ENCODE results near the gene CTXND1.

DNA sequence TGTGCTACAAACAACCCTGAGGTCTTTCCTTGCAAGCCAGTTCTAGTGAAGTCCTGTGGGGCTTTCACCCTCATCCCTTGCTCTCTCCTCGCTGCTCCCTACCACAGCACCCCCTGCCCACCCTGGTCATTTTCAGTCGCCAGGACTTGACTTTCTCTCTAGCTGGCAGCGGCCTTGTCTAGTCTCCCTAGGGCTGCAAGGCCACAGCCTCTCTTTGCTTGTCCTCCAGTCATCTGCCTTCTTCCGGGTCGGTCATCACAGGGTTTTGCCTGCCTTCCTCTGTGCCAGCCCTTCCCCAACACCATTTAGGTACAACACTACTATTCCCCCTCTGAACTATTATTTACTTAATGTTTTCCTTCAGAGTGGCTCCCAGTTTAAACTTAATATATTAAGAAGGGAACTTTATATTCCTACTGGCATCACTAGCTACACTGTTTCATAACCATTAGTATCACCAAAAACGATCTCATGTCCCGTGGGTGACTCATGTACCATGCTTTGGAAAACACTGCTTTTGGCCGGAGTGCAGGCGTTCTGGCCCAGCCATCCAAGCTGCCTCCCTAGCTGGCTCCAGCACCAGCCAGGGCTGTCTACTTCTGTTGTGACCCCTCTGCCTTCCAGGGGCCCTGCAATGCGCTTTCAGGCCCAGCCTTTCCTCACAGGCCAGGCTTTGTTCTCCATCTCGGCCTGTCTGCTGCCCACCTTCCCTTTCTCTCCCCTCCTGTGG, 77.8 kb downstream of the CTXND1 start:
- TF ChIP-seq, protein P1, sequence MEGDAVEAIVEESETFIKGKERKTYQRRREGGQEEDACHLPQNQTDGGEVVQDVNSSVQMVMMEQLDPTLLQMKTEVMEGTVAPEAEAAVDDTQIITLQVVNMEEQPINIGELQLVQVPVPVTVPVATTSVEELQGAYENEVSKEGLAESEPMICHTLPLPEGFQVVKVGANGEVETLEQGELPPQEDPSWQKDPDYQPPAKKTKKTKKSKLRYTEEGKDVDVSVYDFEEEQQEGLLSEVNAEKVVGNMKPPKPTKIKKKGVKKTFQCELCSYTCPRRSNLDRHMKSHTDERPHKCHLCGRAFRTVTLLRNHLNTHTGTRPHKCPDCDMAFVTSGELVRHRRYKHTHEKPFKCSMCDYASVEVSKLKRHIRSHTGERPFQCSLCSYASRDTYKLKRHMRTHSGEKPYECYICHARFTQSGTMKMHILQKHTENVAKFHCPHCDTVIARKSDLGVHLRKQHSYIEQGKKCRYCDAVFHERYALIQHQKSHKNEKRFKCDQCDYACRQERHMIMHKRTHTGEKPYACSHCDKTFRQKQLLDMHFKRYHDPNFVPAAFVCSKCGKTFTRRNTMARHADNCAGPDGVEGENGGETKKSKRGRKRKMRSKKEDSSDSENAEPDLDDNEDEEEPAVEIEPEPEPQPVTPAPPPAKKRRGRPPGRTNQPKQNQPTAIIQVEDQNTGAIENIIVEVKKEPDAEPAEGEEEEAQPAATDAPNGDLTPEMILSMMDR (conservative IDR thresholded peaks at IDR 0.05; ENCODE audit: low read depth, low read length) = no peak
- TF ChIP-seq CHD1 (IDR thresholded peaks at IDR 0.05; ENCODE audit: low read depth, low read length) = no peak
- TF ChIP-seq SMC3 (IDR thresholded peaks at IDR 0.05; ENCODE audit: low read depth, low read length) = no peak
- TF ChIP-seq POLR2A (IDR thresholded peaks at IDR 0.05; ENCODE audit: low read depth, low read length) = no peak
- TF ChIP-seq, protein P2, sequence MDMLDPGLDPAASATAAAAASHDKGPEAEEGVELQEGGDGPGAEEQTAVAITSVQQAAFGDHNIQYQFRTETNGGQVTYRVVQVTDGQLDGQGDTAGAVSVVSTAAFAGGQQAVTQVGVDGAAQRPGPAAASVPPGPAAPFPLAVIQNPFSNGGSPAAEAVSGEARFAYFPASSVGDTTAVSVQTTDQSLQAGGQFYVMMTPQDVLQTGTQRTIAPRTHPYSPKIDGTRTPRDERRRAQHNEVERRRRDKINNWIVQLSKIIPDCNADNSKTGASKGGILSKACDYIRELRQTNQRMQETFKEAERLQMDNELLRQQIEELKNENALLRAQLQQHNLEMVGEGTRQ (IDR thresholded peaks at IDR 0.05; ENCODE audit: low read depth, low read length) = no peak
- TF ChIP-seq CEBPB (IDR thresholded peaks at IDR 0.05; ENCODE audit: low read depth, low read length) = no peak
- TF ChIP-seq, protein P3, sequence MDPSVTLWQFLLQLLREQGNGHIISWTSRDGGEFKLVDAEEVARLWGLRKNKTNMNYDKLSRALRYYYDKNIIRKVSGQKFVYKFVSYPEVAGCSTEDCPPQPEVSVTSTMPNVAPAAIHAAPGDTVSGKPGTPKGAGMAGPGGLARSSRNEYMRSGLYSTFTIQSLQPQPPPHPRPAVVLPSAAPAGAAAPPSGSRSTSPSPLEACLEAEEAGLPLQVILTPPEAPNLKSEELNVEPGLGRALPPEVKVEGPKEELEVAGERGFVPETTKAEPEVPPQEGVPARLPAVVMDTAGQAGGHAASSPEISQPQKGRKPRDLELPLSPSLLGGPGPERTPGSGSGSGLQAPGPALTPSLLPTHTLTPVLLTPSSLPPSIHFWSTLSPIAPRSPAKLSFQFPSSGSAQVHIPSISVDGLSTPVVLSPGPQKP (IDR thresholded peaks at IDR 0.05; ENCODE audit: borderline replicate concordance, low read depth, low read length) = no peak
- TF ChIP-seq MXI1 (IDR thresholded peaks at IDR 0.05; ENCODE audit: borderline replicate concordance, low read depth, low read length) = peak; percentile 63; the same call in 1 of the 2 replicates
- no peak for TF ChIP-seq RAD21 (IDR thresholded peaks at IDR 0.05; ENCODE audit: low read length)
- TF ChIP-seq FOS (IDR thresholded peaks at IDR 0.05; ENCODE audit: low read depth, low read length) = peak; percentile 66
- TF ChIP-seq MAZ (IDR thresholded peaks at IDR 0.05; ENCODE audit: borderline replicate concordance, low read depth, low read length) = no peak
- no peak for TF ChIP-seq RFX5 (IDR thresholded peaks at IDR 0.05; ENCODE audit: low read depth, low read length)

All from IMR-90 (cell line).